SK-N-SH treated with all-trans-retinoic acid at 6 μM for 48 hours (cell line): ENCODE data around the gene MARCHF5.

Experiments
- ESRRG ChIP-seq: fragments of 250-450 bp; sonication (Bioruptor Pico); IDR thresholded peaks from 2 replicates; pipeline ENCODE4 v1.6.1; 2021; ENCODE audit warnings: mild to moderate bottlenecking
- ISL1 ChIP-seq: fragments of 250-450 bp; sonication (Bioruptor Pico); IDR thresholded peaks from 2 replicates; pipeline ENCODE4 v2.1.2; 2022; ENCODE audit warnings: mild to moderate bottlenecking, moderate library complexity
- RARB ChIP-seq: fragments of 250-450 bp; sonication (Bioruptor Pico); IDR thresholded peaks from 2 replicates; pipeline ENCODE4 v1.8.0; 2021; ENCODE audit warnings: mild to moderate bottlenecking, moderate library complexity
- TCF4 ChIP-seq: fragments of 250-450 bp; sonication (Bioruptor Pico); IDR thresholded peaks from 2 replicates; pipeline ENCODE4 v1.8.0; 2021; ENCODE audit warnings: mild to moderate bottlenecking, moderate library complexity, borderline replicate concordance
- ZNF565 ChIP-seq: fragments of 450-650 bp; formaldehyde crosslinking; conservative IDR thresholded peaks from 2 replicates; pipeline ENCODE4 v1.5.0; 2020; ENCODE audit warnings: low read depth, mild to moderate bottlenecking, moderate library complexity
- ZNF70 ChIP-seq: fragments of 450-650 bp; formaldehyde crosslinking; IDR thresholded peaks from 2 replicates; pipeline ENCODE4 v1.5.0; 2020; ENCODE audit warnings: mild to moderate bottlenecking, moderate library complexity
- TF ChIP-seq, protein P1 (sequence below): fragments of 250-450 bp; sonication (Bioruptor Pico); IDR thresholded peaks from 2 replicates; pipeline ENCODE4 v1.8.0; 2020; ENCODE audit warnings: mild to moderate bottlenecking, moderate library complexity, borderline replicate concordance
- TF ChIP-seq, protein P2 (sequence below): fragments of 250-450 bp; sonication (Bioruptor Pico); IDR thresholded peaks from 2 replicates; pipeline ENCODE4 v1.5.1; 2021; ENCODE audit warnings: mild to moderate bottlenecking, moderate library complexity

DNA sequence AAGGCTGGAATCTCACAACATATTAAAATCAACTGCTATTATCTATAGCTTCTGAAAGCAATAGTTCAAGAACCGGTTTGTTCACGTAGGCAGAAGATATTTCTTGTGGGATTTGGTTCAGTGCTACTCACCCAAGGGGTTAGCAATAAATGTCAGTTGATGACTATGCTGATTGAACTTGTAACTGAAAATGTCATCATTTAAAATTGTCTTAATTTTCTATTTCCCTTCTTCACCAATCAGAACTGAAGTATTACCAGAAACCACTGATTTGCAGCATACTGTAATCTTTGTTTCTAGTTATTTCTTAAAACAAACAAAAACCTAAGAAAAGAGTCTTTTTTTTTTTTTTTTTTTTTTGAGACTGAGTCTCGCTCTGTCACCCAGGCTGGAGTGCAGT lies 46.2 kb upstream of the MARCHF5 start:
- no peak for TF ChIP-seq ESRRG (CRISPR knock-in tag)
- TF ChIP-seq, protein P1, sequence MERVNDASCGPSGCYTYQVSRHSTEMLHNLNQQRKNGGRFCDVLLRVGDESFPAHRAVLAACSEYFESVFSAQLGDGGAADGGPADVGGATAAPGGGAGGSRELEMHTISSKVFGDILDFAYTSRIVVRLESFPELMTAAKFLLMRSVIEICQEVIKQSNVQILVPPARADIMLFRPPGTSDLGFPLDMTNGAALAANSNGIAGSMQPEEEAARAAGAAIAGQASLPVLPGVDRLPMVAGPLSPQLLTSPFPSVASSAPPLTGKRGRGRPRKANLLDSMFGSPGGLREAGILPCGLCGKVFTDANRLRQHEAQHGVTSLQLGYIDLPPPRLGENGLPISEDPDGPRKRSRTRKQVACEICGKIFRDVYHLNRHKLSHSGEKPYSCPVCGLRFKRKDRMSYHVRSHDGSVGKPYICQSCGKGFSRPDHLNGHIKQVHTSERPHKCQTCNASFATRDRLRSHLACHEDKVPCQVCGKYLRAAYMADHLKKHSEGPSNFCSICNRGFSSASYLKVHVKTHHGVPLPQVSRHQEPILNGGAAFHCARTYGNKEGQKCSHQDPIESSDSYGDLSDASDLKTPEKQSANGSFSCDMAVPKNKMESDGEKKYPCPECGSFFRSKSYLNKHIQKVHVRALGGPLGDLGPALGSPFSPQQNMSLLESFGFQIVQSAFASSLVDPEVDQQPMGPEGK (CRISPR knock-in tag) = no peak
- TF ChIP-seq ISL1 (CRISPR knock-in tag) = no peak
- TF ChIP-seq, protein P2, sequence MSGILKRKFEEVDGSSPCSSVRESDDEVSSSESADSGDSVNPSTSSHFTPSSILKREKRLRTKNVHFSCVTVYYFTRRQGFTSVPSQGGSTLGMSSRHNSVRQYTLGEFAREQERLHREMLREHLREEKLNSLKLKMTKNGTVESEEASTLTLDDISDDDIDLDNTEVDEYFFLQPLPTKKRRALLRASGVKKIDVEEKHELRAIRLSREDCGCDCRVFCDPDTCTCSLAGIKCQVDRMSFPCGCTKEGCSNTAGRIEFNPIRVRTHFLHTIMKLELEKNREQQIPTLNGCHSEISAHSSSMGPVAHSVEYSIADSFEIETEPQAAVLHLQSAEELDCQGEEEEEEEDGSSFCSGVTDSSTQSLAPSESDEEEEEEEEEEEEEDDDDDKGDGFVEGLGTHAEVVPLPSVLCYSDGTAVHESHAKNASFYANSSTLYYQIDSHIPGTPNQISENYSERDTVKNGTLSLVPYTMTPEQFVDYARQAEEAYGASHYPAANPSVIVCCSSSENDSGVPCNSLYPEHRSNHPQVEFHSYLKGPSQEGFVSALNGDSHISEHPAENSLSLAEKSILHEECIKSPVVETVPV (CRISPR knock-in tag) = no peak
- TF ChIP-seq ZNF70 = no peak
- TF ChIP-seq RARB = no peak
- TF ChIP-seq ZNF565 (CRISPR knock-in tag) = no peak
- TF ChIP-seq TCF4 = no peak
